Ecto neural progenitor cell (in vitro differentiated cells): ENCODE results near the gene NEDD4L.

Experiments
- DNase-seq: peaks from one replicate; pipeline ENCODE4 v3.0.0-alpha.2; 2018; ENCODE audit warnings: low spot score

Gene NEDD4L

GRCh38 chr18:58211510-58211909 is 167.5 kb downstream of the NEDD4L start:
- no peak for DNase-seq

GRCh38 chr18:58212274-58212673 is 168.2 kb downstream of the NEDD4L start:
- no peak for DNase-seq

GRCh38 chr18:58213440-58213839 is 169.4 kb downstream of the NEDD4L start:
- DNase-seq: no peak

- no peak for DNase-seq
Observed at GRCh38 chr18:58215011-58215410, 171.0 kb downstream of the NEDD4L start.

GRCh38 chr18:58216071-58216481 is 172.1 kb downstream of the NEDD4L start:
- no peak for DNase-seq

- no peak for DNase-seq
Observed at GRCh38 chr18:58217052-58217451, 173.0 kb downstream of the NEDD4L start.

GRCh38 chr18:58218117-58218516 is 174.1 kb downstream of the NEDD4L start:
- no peak for DNase-seq

- no peak for DNase-seq
Observed at GRCh38 chr18:58221060-58221725, 177.2 kb downstream of the NEDD4L start.

GRCh38 chr18:58222432-58223125 is 178.6 kb downstream of the NEDD4L start:
- no peak for DNase-seq

- DNase-seq: no peak
Observed at GRCh38 chr18:58223717-58224424, 179.8 kb downstream of the NEDD4L start.

- DNase-seq: no peak
Observed at GRCh38 chr18:58224425-58224750, 180.4 kb downstream of the NEDD4L start.

- no peak for DNase-seq
Observed at GRCh38 chr18:58225101-58225500, 181.1 kb downstream of the NEDD4L start.

- DNase-seq: no peak
Observed at GRCh38 chr18:58226429-58226828, 182.4 kb downstream of the NEDD4L start.

GRCh38 chr18:58227361-58227930 is 183.4 kb downstream of the NEDD4L start:
- DNase-seq: no peak

- no peak for DNase-seq
Observed at GRCh38 chr18:58228176-58228575, 184.2 kb downstream of the NEDD4L start.

- DNase-seq: no peak
Observed at GRCh38 chr18:58228762-58229161, 184.7 kb downstream of the NEDD4L start.

- no peak for DNase-seq
Observed at GRCh38 chr18:58229162-58229561, 185.1 kb downstream of the NEDD4L start.

GRCh38 chr18:58230438-58231179 is 186.6 kb downstream of the NEDD4L start:
- DNase-seq: no peak

- DNase-seq: no peak
Observed at GRCh38 chr18:58231930-58232329, 187.9 kb downstream of the NEDD4L start.

- no peak for DNase-seq
Observed at GRCh38 chr18:58232668-58233067, 188.6 kb downstream of the NEDD4L start.

- DNase-seq: no peak
Observed at GRCh38 chr18:58234359-58234741, 190.3 kb downstream of the NEDD4L start.

- DNase-seq: no peak
Observed at GRCh38 chr18:58235001-58235436, 191.0 kb downstream of the NEDD4L start.
